Aorta (tissue), 5 donors: ENCODE data around the gene TMEM266. TPM values are rescaled to one million over a fixed set of nuclear protein-coding genes. Genes with fewer than 3 reads are reported as not detected.
"Not testable (repeated sequence)": the region's sequence is repeated elsewhere in the genome, so short reads cannot be mapped to it uniquely, and the experiment has no call there.

Source experiments
- ATAC-seq: fragments of 200-7000 bp; cut with Tn5 transposase; one replicate; pipeline ENCODE4 v1.9.1; 2022; ENCODE audit warnings: moderate library complexity; ENCODE audit not compliant: low FRiP score
- DNase-seq, 2 donors: peaks; one replicate each; pipeline ENCODE4 v3.0.0-alpha.2; 2020
- H3K27ac ChIP-seq, 2 donors: one replicate each; pipeline ENCODE4 v1.5.1; 2013; ENCODE audit warnings: low read length in 2 of 2, mild to moderate bottlenecking in 2 of 2, moderate library complexity in 2 of 2, control low read depth in 1 of 2, inconsistent platforms in 1 of 2, low read depth in 1 of 2
- H3K27me3 ChIP-seq, 2 donors: one replicate each; pipeline ENCODE4 v1.6.1; 2013; ENCODE audit warnings: control low read depth in 1 of 2, low read length in 1 of 2, mild to moderate bottlenecking in 1 of 2, moderate library complexity in 1 of 2; ENCODE audit not compliant: insufficient read depth in 2 of 2, control insufficient read depth in 1 of 2
- H3K36me3 ChIP-seq, 2 donors: one replicate each; pipeline ENCODE4 v1.6.1; 2013; ENCODE audit warnings: control low read depth in 1 of 2, low read length in 1 of 2, mild to moderate bottlenecking in 1 of 2; ENCODE audit not compliant: insufficient read depth in 2 of 2, control insufficient read depth in 1 of 2
- H3K4me1 ChIP-seq, 2 donors: one replicate each; pipeline ENCODE4 v1.6.1; 2013; ENCODE audit warnings: low read length in 2 of 2, control low read depth in 1 of 2, mild to moderate bottlenecking in 1 of 2, moderate library complexity in 1 of 2; ENCODE audit not compliant: insufficient read depth in 2 of 2, control insufficient read depth in 1 of 2
- H3K4me3 ChIP-seq, 2 donors: one replicate each; pipeline ENCODE4 v1.5.1; 2013; ENCODE audit warnings: low read length in 2 of 2, control low read depth in 1 of 2, mild to moderate bottlenecking in 1 of 2
- H3K9me3 ChIP-seq: one replicate; pipeline ENCODE4 v1.6.1; 2013; ENCODE audit warnings: mild to moderate bottlenecking, low read length; ENCODE audit not compliant: control insufficient read depth
- WGBS, 2 donors: extraction: QIAGEN DNeasy Blood & Tissue Kit; methylation state at CpG; one replicate each; pipeline ENCODE4 v1.1.7; 2013; 5-methylcytosine and 5-hydroxymethylcytosine counted together
- intact Hi-C, 2 donors: fragments of 100-400 bp; cut with DNase I; formaldehyde crosslinking; loops; one replicate each; pipeline versions ENCODE4 v1.14.2 to v1.15.0; 2022
- long read RNA-seq, 2 donors: library from polyadenylated mRNA; unstranded; transcript quantifications; one replicate each; pipeline ENCODE4 v2.0.0, GENCODE V29; 2020 to 2021
- polyA plus RNA-seq, 2 donors: library from polyadenylated mRNA; stranded (reverse); fragments of 200-250 nt; gene quantifications; one replicate each; pipeline ENCODE4 v1.2.3, GENCODE V29; 2013
- total RNA-seq, 2 donors: library from RNA; stranded (reverse); fragmentation: NEBNext Ultra II Directional; extraction: Animal tissue kit (Norgen Biotek cat#: 25700); gene quantifications; one replicate each; pipeline ENCODE4 v1.2.1, GENCODE V29; 2021
- donor health status: healthy with polysubstance abuse.
- donor health status: Bipolar disorder and iron deficiency.
- donor health status: DM: no; HTN: no; CAD: no.
- donor health status: DM: no; HTN: no; CAD: no.
- donor health status: DM: yes; HTN: yes; CAD: no.

Gene TMEM266
- total RNA-seq = under 1 TPM in 1 of 2 donors, not detected in 1; 0.26 TPM
- not detected for polyA plus RNA-seq
- long read RNA-seq, donor 1, partial matches to known transcripts = 0 of 3 reads
- long read RNA-seq, donor 1, other reads (novel, unspliced or antisense) = 3 of 3 reads
- long read RNA-seq, donor 2, partial matches to known transcripts = 0 of 2 reads
- long read RNA-seq, donor 2, other reads (novel, unspliced or antisense) = 2 of 2 reads

GRCh38 chr15:76059320-76060117, at the start of gene TMEM266:
Gene TMEM266, plus strand, starts transcription at chr15:76059985. Its CDS starts 74,279 bp downstream, at chr15:76134264.
- 0 to 1% methylated on average over 80 to 107 of the region's 107 CpGs for WGBS, 2 donors
- no peaks in the 10 kb centered on the region for H3K4me1 ChIP-seq
- peak; percentile 33 for ATAC-seq
- no peaks in the 10 kb centered on the region for H3K27me3 ChIP-seq
- H3K9me3 ChIP-seq = no peaks in the 10 kb centered on the region
- peak in 1 of 2 donors; percentile 77 for DNase-seq
- no peak within 1 kb of the TSS for H3K27ac ChIP-seq
- H3K36me3 ChIP-seq = no peaks in the 10 kb centered on the region
- H3K4me3 ChIP-seq = peak within 1 kb of the TSS; percentile 62 to 70
- intact Hi-C loops = loop anchor here (2.0 kb wide), 1 partner anchor 79 kb away; no protein-coding TSS in a partner anchor

GRCh38 chr15:76010613-76011012, 49.2 kb upstream of the TMEM266 start:
- no peak overlapping the region for H3K27ac ChIP-seq
- 18 to 33% methylated on average over 2 of the region's 2 CpGs for WGBS, 2 donors
- ATAC-seq (no peak), DNase-seq (no peak)
- H3K27me3 ChIP-seq = no peaks in the 10 kb centered on the region
- H3K9me3 ChIP-seq = no peaks in the 10 kb centered on the region
- no peak overlapping the region for H3K4me3 ChIP-seq
- no peaks in the 10 kb centered on the region for H3K36me3 ChIP-seq
- H3K4me1 ChIP-seq = no peaks in the 10 kb centered on the region
- intact Hi-C loops = no loop called here

- Histone ChIP-seq H3K27me3 (no peaks in the 10 kb centered on the region), H3K36me3 (no peaks in the 10 kb centered on the region), H3K4me1 (no peaks in the 10 kb centered on the region), H3K27ac (no peak within 1 kb of the TSS), H3K4me3 (peak within 1 kb of the TSS; percentile 6 to 34), H3K9me3 (no peaks in the 10 kb centered on the region)
- ATAC-seq (no peak), DNase-seq (no peak)
- intact Hi-C loops = no loop called here
- 7 to 10% methylated on average over 13 of the region's 13 CpGs for WGBS, 2 donors
These were observed 47.9 kb upstream of the TMEM266 start, which contains the start of gene NRG4 for GRCh38 chr15:76011627-76012551. Gene NRG4, minus strand, starts transcription at chr15:76012424. Its CDS starts 1,194 bp downstream, at chr15:76011230.

GRCh38 chr15:76013470-76013869, 46.3 kb upstream of the TMEM266 start:
- H3K27me3 ChIP-seq, H3K27ac ChIP-seq, H3K4me3 ChIP-seq, intact Hi-C loops, ATAC-seq, H3K36me3 ChIP-seq, DNase-seq, H3K4me1 ChIP-seq, H3K9me3 ChIP-seq: not testable (repeated sequence)
- 94 to 97% methylated on average over 4 of the region's 4 CpGs for WGBS, 2 donors

GRCh38 chr15:76024021-76024768, 35.6 kb upstream of the TMEM266 start:
- no peak for ATAC-seq
- H3K9me3 ChIP-seq = peaks cover 7% of the 10 kb centered on the region
- WGBS, 2 donors = 84 to 85% methylated on average over 4 of the region's 4 CpGs

GRCh38 chr15:76032046-76032445, 27.7 kb upstream of the TMEM266 start:
- Histone ChIP-seq H3K27me3 (no peaks in the 10 kb centered on the region), H3K36me3 (no peaks in the 10 kb centered on the region), H3K27ac (no peak overlapping the region), H3K4me1 (no peaks in the 10 kb centered on the region), H3K4me3 (no peak overlapping the region), H3K9me3 (no peaks in the 10 kb centered on the region)
- ATAC-seq (no peak), DNase-seq (no peak)
- intact Hi-C loops = no loop called here
- WGBS, 2 donors = 85 to 89% methylated on average over 1 of the region's 1 CpG

More at GRCh38 chr15:76024021-76024768, 35.6 kb upstream of the TMEM266 start:
- H3K36me3 ChIP-seq = no peaks in the 10 kb centered on the region
- H3K27me3 ChIP-seq = peaks cover 0 to 1% of the 10 kb centered on the region in 2 donors
- H3K4me1 ChIP-seq = no peaks in the 10 kb centered on the region
- H3K27ac ChIP-seq = no peak overlapping the region
- intact Hi-C loops = no loop called here
- H3K4me3 ChIP-seq = no peak overlapping the region
- no peak for DNase-seq

GRCh38 chr15:76033438-76033837, 26.3 kb upstream of the TMEM266 start:
- Histone ChIP-seq H3K27ac (no peak overlapping the region), H3K4me1 (no peaks in the 10 kb centered on the region), H3K9me3 (no peaks in the 10 kb centered on the region), H3K4me3 (no peak overlapping the region), H3K27me3 (no peaks in the 10 kb centered on the region), H3K36me3 (no peaks in the 10 kb centered on the region)
- ATAC-seq (no peak), DNase-seq (no peak)
- 80 to 82% methylated on average over 1 of the region's 1 CpG for WGBS, 2 donors
- intact Hi-C loops = no loop called here

GRCh38 chr15:76034111-76034510, 25.7 kb upstream of the TMEM266 start:
- 82 to 85% methylated on average over 2 of the region's 2 CpGs for WGBS, 2 donors
- no peaks in the 10 kb centered on the region for H3K27me3 ChIP-seq
- intact Hi-C loops = no loop called here
- H3K36me3 ChIP-seq = no peaks in the 10 kb centered on the region
- DNase-seq (no peak), ATAC-seq (no peak)
- no peak overlapping the region for H3K4me3 ChIP-seq
- peaks cover 4% of the 10 kb centered on the region for H3K9me3 ChIP-seq
- H3K27ac ChIP-seq = no peak overlapping the region
- H3K4me1 ChIP-seq = no peaks in the 10 kb centered on the region
